Measurements from ENCODE around the gene NHERF2. TPM values are rescaled to one million over a fixed set of nuclear protein-coding genes. Genes with fewer than 3 reads are reported as not detected.
A peak's percentile ranks its signal among the peaks of the same experiment; 100 is the strongest.

NHERF2 gene
- total and polyA plus RNA-seq, 9 of the 15 experiments (the other 6 are each of a cell fraction or from before 2014, with no cell fraction given) = 0.15 to 42.0 (median 12.5) TPM

- CTCF ChIA-PET (ENCODE audit: low intra/inter-chr PET ratio) = no interaction called here
- Histone ChIP-seq H3K9me1 (ENCODE audit: control insufficient read depth, insufficient read depth, low read length) (no peaks in the 10 kb centered on the region), H3K9ac (ENCODE audit: insufficient read depth in 1 of 2, low read depth in 2 of 2, low read length in 2 of 2) (peak overlapping the region; percentile 67 to 98), H3K4me1 (replicated peaks in 1 of 2; ENCODE audit: control insufficient read depth in 2 of 2, insufficient read depth in 2 of 2, low read length in 2 of 2) (peaks cover 10 to 73% of the 10 kb centered on the region in 2 experiments), H3K79me2 (ENCODE audit: control insufficient read depth, insufficient read depth, low read length) (peaks cover 16% of the 10 kb centered on the region), H3K27me3 (ENCODE audit: control insufficient read depth in 2 of 2, insufficient read depth in 2 of 2, low read length in 2 of 2) (no peaks in the 10 kb centered on the region), H3K9me3 (replicated peaks; ENCODE audit: control insufficient read depth, insufficient read depth, low read depth, low read length) (no peaks in the 10 kb centered on the region), H4K20me1 (replicated peaks; ENCODE audit: control insufficient read depth, insufficient read depth, low read length) (no peaks in the 10 kb centered on the region), H3K4me3 (peak overlapping the region; percentile 70; the same call in 1 of the 2 replicates), H3K27ac (ENCODE audit: extremely low read depth, low read depth, low read length) (no peak overlapping the region; the same call in 2 of the 3 replicates), H3K4me2 (ENCODE audit: insufficient read depth, low read length) (peak overlapping the region; percentile 82), H2AFZ (ENCODE audit: low read depth, low read length) (no peak overlapping the region), H3K36me3 (ENCODE audit: control insufficient read depth, insufficient read depth, low read length) (peaks cover 23% of the 10 kb centered on the region; the same call in 1 of the 3 replicates)
- intact Hi-C loops (cut with micrococcal nuclease) (no loop called here), in situ Hi-C loops (cut with MboI) (no loop called here)
- TF ChIP-seq NCOA2 (IDR thresholded peaks at IDR 0.05; ENCODE audit: partially characterized antibody in 2 of 2) = no peak
- TF ChIP-seq RBFOX2 (IDR thresholded peaks at IDR 0.05; ENCODE audit: low read depth, low read length) = peak; percentile 46
- FAIRE-seq (no peak), DNase-seq (ENCODE audit: extremely low read depth in 1 of 4, low spot score in 3 of 4) (no peak), ATAC-seq (no peak)
- POLR2A ChIA-PET = interaction anchor here (0.7 to 10.2 kb wide), 5 partner anchors 9 to 20 kb away, joined by 3 to 103 read pairs (median 3); partner anchors contain the start of genes RNF151, RPS2 and TBL3
- WGBS (ENCODE audit: insufficient coverage, low coverage, missing lambda C conversion rate) = 86% methylated on average over 14 of the region's 14 CpGs
- no TSS peak for BruUV-seq (replicated peaks)
Observed at GRCh38 chr16:1985466-1986150, 41.1 kb upstream of the NHERF2 start.

- H3K4me2 ChIP-seq (ENCODE audit: insufficient read depth, low read length) = no peak overlapping the region
- intact Hi-C loops (cut with micrococcal nuclease) = no loop called here
- no peak for ATAC-seq
- no peak for DNase-seq (ENCODE audit: extremely low read depth in 1 of 4, low spot score in 3 of 4)
- H3K4me1 ChIP-seq (replicated peaks in 1 of 2; ENCODE audit: control insufficient read depth in 2 of 2, insufficient read depth in 2 of 2, low read length in 2 of 2) = peaks cover 23 to 78% of the 10 kb centered on the region in 2 experiments
- no peaks in the 10 kb centered on the region for H4K20me1 ChIP-seq (replicated peaks; ENCODE audit: control insufficient read depth, insufficient read depth, low read length)
- 90% methylated on average over 6 of the region's 10 CpGs for WGBS (ENCODE audit: insufficient coverage, low coverage, missing lambda C conversion rate)
- ChIA-PET CTCF (ENCODE audit: low intra/inter-chr PET ratio) (no interaction called here), POLR2A (interaction anchor here (0.5 to 10.2 kb wide), 7 partner anchors 16 to 790 kb away, joined by 3 to 103 read pairs (median 3); partner anchors contain the start of genes RNF151, RPS2, TBL3 and TRAF7)
- H3K36me3 ChIP-seq (ENCODE audit: control insufficient read depth, insufficient read depth, low read length) = peaks cover 23% of the 10 kb centered on the region; the same call in 1 of the 3 replicates
- no TSS peak for BruUV-seq (replicated peaks)
- H3K9me3 ChIP-seq (replicated peaks; ENCODE audit: control insufficient read depth, insufficient read depth, low read depth, low read length) = no peaks in the 10 kb centered on the region
- no peak overlapping the region for H3K4me3 ChIP-seq
- in situ Hi-C loops (cut with MboI) = no loop called here
- H3K27me3 ChIP-seq (ENCODE audit: control insufficient read depth in 2 of 2, insufficient read depth in 2 of 2, low read length in 2 of 2) = no peaks in the 10 kb centered on the region
- no peaks in the 10 kb centered on the region for H3K9me1 ChIP-seq (ENCODE audit: control insufficient read depth, insufficient read depth, low read length)
- H3K27ac ChIP-seq (ENCODE audit: extremely low read depth, low read depth, low read length) = no peak overlapping the region
- H3K9ac ChIP-seq (ENCODE audit: insufficient read depth in 1 of 2, low read depth in 2 of 2, low read length in 2 of 2) = peak overlapping the region in 1 of 2 experiments; percentile 62; a peak in 2 of 4 replicates
- H3K79me2 ChIP-seq (ENCODE audit: control insufficient read depth, insufficient read depth, low read length) = peaks cover 16% of the 10 kb centered on the region
- no peak overlapping the region for H2AFZ ChIP-seq (ENCODE audit: low read depth, low read length)
- FAIRE-seq = no peak
- TF ChIP-seq, protein P1, sequence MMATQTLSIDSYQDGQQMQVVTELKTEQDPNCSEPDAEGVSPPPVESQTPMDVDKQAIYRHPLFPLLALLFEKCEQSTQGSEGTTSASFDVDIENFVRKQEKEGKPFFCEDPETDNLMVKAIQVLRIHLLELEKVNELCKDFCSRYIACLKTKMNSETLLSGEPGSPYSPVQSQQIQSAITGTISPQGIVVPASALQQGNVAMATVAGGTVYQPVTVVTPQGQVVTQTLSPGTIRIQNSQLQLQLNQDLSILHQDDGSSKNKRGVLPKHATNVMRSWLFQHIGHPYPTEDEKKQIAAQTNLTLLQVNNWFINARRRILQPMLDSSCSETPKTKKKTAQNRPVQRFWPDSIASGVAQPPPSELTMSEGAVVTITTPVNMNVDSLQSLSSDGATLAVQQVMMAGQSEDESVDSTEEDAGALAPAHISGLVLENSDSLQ (IDR thresholded peaks at IDR 0.05) = no peak
- TF ChIP-seq TAL1 (IDR thresholded peaks at IDR 0.05) (no peak), FOXM1 (IDR thresholded peaks at IDR 0.05; ENCODE audit: low read depth) (no peak), FOXM1 (CRISPR knock-in tag; IDR thresholded peaks at IDR 0.05; ENCODE audit: low read depth) (no peak), MCM7 (IDR thresholded peaks at IDR 0.05) (no peak), POLR2G (IDR thresholded peaks at IDR 0.05; ENCODE audit: low read depth, low read length) (peak; percentile 59), GABPB2 (CRISPR knock-in tag; conservative IDR thresholded peaks at IDR 0.05) (no peak), ZNF785 (CRISPR knock-in tag; IDR thresholded peaks at IDR 0.05) (no peak)
- TF ChIP-seq, protein P2, sequence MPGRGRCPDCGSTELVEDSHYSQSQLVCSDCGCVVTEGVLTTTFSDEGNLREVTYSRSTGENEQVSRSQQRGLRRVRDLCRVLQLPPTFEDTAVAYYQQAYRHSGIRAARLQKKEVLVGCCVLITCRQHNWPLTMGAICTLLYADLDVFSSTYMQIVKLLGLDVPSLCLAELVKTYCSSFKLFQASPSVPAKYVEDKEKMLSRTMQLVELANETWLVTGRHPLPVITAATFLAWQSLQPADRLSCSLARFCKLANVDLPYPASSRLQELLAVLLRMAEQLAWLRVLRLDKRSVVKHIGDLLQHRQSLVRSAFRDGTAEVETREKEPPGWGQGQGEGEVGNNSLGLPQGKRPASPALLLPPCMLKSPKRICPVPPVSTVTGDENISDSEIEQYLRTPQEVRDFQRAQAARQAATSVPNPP (IDR thresholded peaks at IDR 0.05; ENCODE audit: borderline replicate concordance, insufficient read depth, insufficient read length) = no peak
- TF ChIP-seq, protein P3, sequence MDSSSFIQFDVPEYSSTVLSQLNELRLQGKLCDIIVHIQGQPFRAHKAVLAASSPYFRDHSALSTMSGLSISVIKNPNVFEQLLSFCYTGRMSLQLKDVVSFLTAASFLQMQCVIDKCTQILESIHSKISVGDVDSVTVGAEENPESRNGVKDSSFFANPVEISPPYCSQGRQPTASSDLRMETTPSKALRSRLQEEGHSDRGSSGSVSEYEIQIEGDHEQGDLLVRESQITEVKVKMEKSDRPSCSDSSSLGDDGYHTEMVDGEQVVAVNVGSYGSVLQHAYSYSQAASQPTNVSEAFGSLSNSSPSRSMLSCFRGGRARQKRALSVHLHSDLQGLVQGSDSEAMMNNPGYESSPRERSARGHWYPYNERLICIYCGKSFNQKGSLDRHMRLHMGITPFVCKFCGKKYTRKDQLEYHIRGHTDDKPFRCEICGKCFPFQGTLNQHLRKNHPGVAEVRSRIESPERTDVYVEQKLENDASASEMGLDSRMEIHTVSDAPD (CRISPR knock-in tag; IDR thresholded peaks at IDR 0.05) = no peak
Observed at GRCh38 chr16:1987198-1987597, 39.5 kb upstream of the NHERF2 start.

Data from K562 (cell line).